SK-N-SH (cell line): ENCODE measurements around the gene MAPKAP1. TPM values are rescaled to one million over a fixed set of nuclear protein-coding genes. Genes with fewer than 3 reads are reported as not detected.

Source experiments
- CTCF ChIA-PET: fragments of 300-600, 350-600 bp; formaldehyde crosslinking; extraction: SDS; loops from one replicate; lab custom pipeline; 2021; lab: Yijun Ruan, JAX
- POLR2A ChIA-PET: fragments of 350-600 bp; sonication (Branson Sonifier 250); formaldehyde crosslinking; extraction: SDS; loops from one replicate; lab custom pipeline; 2020; ENCODE audit warnings: antibody characterized with exemption, inconsistent platforms; lab: Yijun Ruan, JAX
- DNase-seq: peaks from one replicate; pipeline ENCODE4 v3.0.0; 2012
- H2AFZ ChIP-seq: fragments of 200-600 bp; sonication (generic); 2 replicates; pipeline ENCODE4 v1.8.1; 2016; ENCODE audit warnings: antibody characterized with exemption, mild to moderate bottlenecking, low read depth
- H3F3A ChIP-seq: fragments of 200-600 bp; sonication (generic); replicated peaks from 2 replicates; pipeline ENCODE3; 2016; ENCODE audit warnings: antibody characterized with exemption, mild to moderate bottlenecking; ENCODE audit not compliant: insufficient read depth
- H3K27ac ChIP-seq, 2 experiments: fragments of 200-500 bp in 1 of 2; fragments of 200-600 bp in 1 of 2; sonication (Bioruptor generic) in 1 of 2; sonication (generic), shearing (Covaris generic) in 1 of 2; 2 replicates each; pipeline versions ENCODE4 v1.5.1 to v1.6.1; 2014 to 2016; ENCODE audit warnings: low read depth in 2 of 2, inconsistent platforms in 1 of 2, low read length in 1 of 2, mild to moderate bottlenecking in 1 of 2, mixed read lengths in 1 of 2
- H3K27me3 ChIP-seq: fragments of 200-600 bp; sonication (generic), shearing (Covaris generic); 2 replicates; pipeline ENCODE4 v1.6.1; 2016; ENCODE audit warnings: mixed run types; ENCODE audit not compliant: insufficient read depth
- H3K36me3 ChIP-seq, 2 experiments: fragments of 200-500 bp in 1 of 2; fragments of 200-600 bp in 1 of 2; sonication (Bioruptor generic) in 1 of 2; sonication (generic) in 1 of 2; replicated peaks in 1 of 2; 2 replicates each; pipeline versions ENCODE3 to v1.5.1; 2014 to 2016; ENCODE audit warnings: low read length in 1 of 2, mild to moderate bottlenecking in 1 of 2; ENCODE audit not compliant: insufficient read depth in 2 of 2, control insufficient read depth in 1 of 2
- H3K4me1 ChIP-seq, 2 experiments: fragments of 200-500 bp in 1 of 2; fragments of 200-600 bp in 1 of 2; sonication (Bioruptor generic) in 1 of 2; sonication (generic), shearing (Covaris generic) in 1 of 2; 2 replicates each; pipeline versions ENCODE4 v1.5.1 to v1.6.1; 2014 to 2016; ENCODE audit warnings: low read depth in 1 of 2, low read length in 1 of 2, mixed run types in 1 of 2; ENCODE audit not compliant: insufficient read depth in 2 of 2, control insufficient read depth in 1 of 2
- H3K4me2 ChIP-seq: fragments of 200-600 bp; sonication (generic), shearing (Covaris generic); 2 replicates; pipeline ENCODE4 v1.6.1; 2017; ENCODE audit warnings: mixed run types
- H3K4me3 ChIP-seq, 2 experiments: fragments of 200-500 bp in 1 of 2; fragments of 200-600 bp in 1 of 2; sonication (Bioruptor generic) in 1 of 2; sonication (generic), shearing (Covaris generic) in 1 of 2; 2 replicates each; pipeline versions ENCODE4 v1.5.1 to v1.8.1; 2014 to 2016; ENCODE audit warnings: low read depth in 2 of 2, inconsistent platforms in 1 of 2, low read length in 1 of 2, mild to moderate bottlenecking in 1 of 2, mixed read lengths in 1 of 2, moderate library complexity in 1 of 2
- H3K79me2 ChIP-seq: fragments of 200-600 bp; sonication (generic); 2 replicates; pipeline ENCODE4 v1.8.1; 2017; ENCODE audit warnings: mild to moderate bottlenecking; ENCODE audit not compliant: insufficient read depth
- H3K9ac ChIP-seq: fragments of 200-600 bp; sonication (generic); 2 replicates; pipeline ENCODE4 v1.6.1; 2017; ENCODE audit warnings: mixed run types
- H3K9me2 ChIP-seq: fragments of 200-600 bp; sonication (generic); 2 replicates; pipeline ENCODE4 v1.6.1; 2017; ENCODE audit warnings: mixed run types
- H3K9me3 ChIP-seq: fragments of 200-600 bp; sonication (generic); 2 replicates; pipeline ENCODE4 v1.6.1; 2017; ENCODE audit warnings: mixed run types, mild to moderate bottlenecking, moderate library complexity
- H4K20me1 ChIP-seq: fragments of 200-600 bp; sonication (generic); 2 replicates; pipeline ENCODE4 v1.6.1; 2017; ENCODE audit warnings: mild to moderate bottlenecking, mixed run types; ENCODE audit not compliant: insufficient read depth
- CTCF ChIP-seq: fragments of 200-600 bp; sonication (generic); IDR thresholded peaks from 2 replicates; pipeline ENCODE4 v1.6.1; 2017; ENCODE audit warnings: antibody characterized with exemption, mild to moderate bottlenecking, moderate library complexity
- ELF1 ChIP-seq: IDR thresholded peaks from 2 replicates; pipeline ENCODE4 v1.4.0; 2012
- EP300 ChIP-seq, 2 experiments: IDR thresholded peaks; 2 replicates each; pipeline versions ENCODE4 v1.4.0 to v1.6.1; 2012; ENCODE audit warnings: borderline replicate concordance in 1 of 2, low read depth in 1 of 2, low read length in 1 of 2
- FOXJ3 ChIP-seq: sonication (generic); formaldehyde crosslinking; IDR thresholded peaks from 2 replicates; pipeline ENCODE4 v1.5.1; 2020; ENCODE audit warnings: mild to moderate bottlenecking, missing genetic modification reagents
- GABPA ChIP-seq: IDR thresholded peaks from 2 replicates; pipeline ENCODE4 v1.4.0; 2012; ENCODE audit warnings: low read depth, mild to moderate bottlenecking
- GATA2 ChIP-seq: sonication (generic); formaldehyde crosslinking; IDR thresholded peaks from 2 replicates; pipeline ENCODE4 v1.5.0; 2020; ENCODE audit warnings: mild to moderate bottlenecking, missing genetic modification reagents
- MAX ChIP-seq: IDR thresholded peaks from 2 replicates; pipeline ENCODE4 v1.4.0; 2012; ENCODE audit warnings: low read depth
- MXI1 ChIP-seq: IDR thresholded peaks from 2 replicates; pipeline ENCODE4 v1.6.1; 2012; ENCODE audit warnings: mild to moderate bottlenecking, low read depth, low read length, improper control_type of control experiment
- NFIC ChIP-seq: IDR thresholded peaks from 2 replicates; pipeline ENCODE4 v1.4.0; 2012; ENCODE audit warnings: borderline replicate concordance
- PBX3 ChIP-seq: IDR thresholded peaks from 2 replicates; pipeline ENCODE4; 2012
- RAD21 ChIP-seq: IDR thresholded peaks from 2 replicates; pipeline ENCODE4 v1.6.1; 2012; ENCODE audit warnings: mild to moderate bottlenecking, low read length
- RCOR1 ChIP-seq: fragments of 150-350 bp; IDR thresholded peaks from 2 replicates; pipeline ENCODE4 v1.6.1; 2017; ENCODE audit warnings: antibody characterized with exemption, low read length
- SMC3 ChIP-seq: IDR thresholded peaks from 2 replicates; pipeline ENCODE4 v1.6.1; 2012; ENCODE audit warnings: low read depth, low read length, improper control_type of control experiment
- TAF1 ChIP-seq: IDR thresholded peaks from 2 replicates; pipeline ENCODE4 v1.6.1; 2012; ENCODE audit warnings: low read depth, mild to moderate bottlenecking, low read length, moderate library complexity, borderline replicate concordance
- USF2 ChIP-seq: fragments of 150-350 bp; IDR thresholded peaks from 2 replicates; pipeline ENCODE4 v1.6.1; 2017; ENCODE audit warnings: antibody characterized with exemption, low read length, low read depth, borderline replicate concordance
- YY1 ChIP-seq: IDR thresholded peaks from 2 replicates; pipeline ENCODE4 v1.4.0; 2012; ENCODE audit warnings: low read depth, mild to moderate bottlenecking
- WGBS: methylation state at CpG from one replicate; pipeline ENCODE4 v1.1.6; 2017; ENCODE audit warnings: low lambda C conversion rate; 5-methylcytosine and 5-hydroxymethylcytosine counted together
- polyA plus RNA-seq, 3 experiments: library from polyadenylated mRNA; depleted of rRNA; stranded (reverse); fragments of >200 nt; gene quantifications; 2 replicates each; pipeline ENCODE4 v1.2.3, GENCODE V29; 2012
- TF ChIP-seq, protein P1 (sequence below): IDR thresholded peaks from 2 replicates; pipeline ENCODE4 v1.6.1; 2012; ENCODE audit warnings: mild to moderate bottlenecking, low read depth, low read length, moderate library complexity
- TF ChIP-seq, protein P2 (sequence below): fragments of 150-350 bp; IDR thresholded peaks from 2 replicates; pipeline ENCODE4 v1.6.1; 2016; ENCODE audit warnings: mild to moderate bottlenecking, low read depth, low read length
- TF ChIP-seq, protein P3 (sequence below): IDR thresholded peaks from 2 replicates; pipeline ENCODE4 v1.4.0; 2012; ENCODE audit warnings: low read depth, borderline replicate concordance
- TF ChIP-seq, protein P4 (sequence below): IDR thresholded peaks from 2 replicates; pipeline ENCODE4 v1.4.0; 2012; ENCODE audit warnings: low read depth, borderline replicate concordance

The MAPKAP1 gene
- polyA plus RNA-seq, 1 of the 3 experiments (the other 2 are of a cell fraction), result 117 TPM

GRCh38 chr9:125635888-125636287 lies 71.1 kb downstream of the MAPKAP1 start:
- DNase-seq, result no peak
- ChIA-PET CTCF (interaction anchor here (1.4 to 2.2 kb wide), 3 partner anchors 16 to 77 kb away, joined by 3 to 12 read pairs (median 4); no protein-coding TSS in a partner anchor), POLR2A (interaction anchor here (0.6 kb wide), 2 partner anchors 71 to 382 kb away, joined by 3 to 7 read pairs; partner anchors contain the start of gene MAPKAP1)
- H3K9me3 ChIP-seq, result no peaks in the 10 kb centered on the region
- H3K79me2 ChIP-seq, result peaks cover 89% of the 10 kb centered on the region
- H3K4me1 ChIP-seq, result peaks cover 9 to 29% of the 10 kb centered on the region in 2 experiments; a peak in 3 of 4 replicates
- WGBS, result 94% methylated on average over 2 of the region's 2 CpGs
- H3K4me2 ChIP-seq, result no peak overlapping the region
- no peak overlapping the region for H3K9ac ChIP-seq
- H3K9me2 ChIP-seq, result no peaks in the 10 kb centered on the region
- no peaks in the 10 kb centered on the region for H3K27me3 ChIP-seq
- TF ChIP-seq CTCF (no peak), RCOR1 (no peak), EP300 (IDR thresholded peaks at IDR 0.05; ENCODE audit: borderline replicate concordance in 1 of 2, low read depth in 1 of 2, low read length in 1 of 2) (no peak), GABPA (no peak), FOXJ3 (CRISPR knock-in tag) (no peak), YY1 (no peak), GATA2 (CRISPR knock-in tag) (no peak), ELF1 (no peak), TAF1 (no peak), MAX (no peak), SMC3 (no peak), MXI1 (no peak), PBX3 (no peak), USF2 (no peak), NFIC (no peak), RAD21 (no peak)
- TF ChIP-seq, protein P1, sequence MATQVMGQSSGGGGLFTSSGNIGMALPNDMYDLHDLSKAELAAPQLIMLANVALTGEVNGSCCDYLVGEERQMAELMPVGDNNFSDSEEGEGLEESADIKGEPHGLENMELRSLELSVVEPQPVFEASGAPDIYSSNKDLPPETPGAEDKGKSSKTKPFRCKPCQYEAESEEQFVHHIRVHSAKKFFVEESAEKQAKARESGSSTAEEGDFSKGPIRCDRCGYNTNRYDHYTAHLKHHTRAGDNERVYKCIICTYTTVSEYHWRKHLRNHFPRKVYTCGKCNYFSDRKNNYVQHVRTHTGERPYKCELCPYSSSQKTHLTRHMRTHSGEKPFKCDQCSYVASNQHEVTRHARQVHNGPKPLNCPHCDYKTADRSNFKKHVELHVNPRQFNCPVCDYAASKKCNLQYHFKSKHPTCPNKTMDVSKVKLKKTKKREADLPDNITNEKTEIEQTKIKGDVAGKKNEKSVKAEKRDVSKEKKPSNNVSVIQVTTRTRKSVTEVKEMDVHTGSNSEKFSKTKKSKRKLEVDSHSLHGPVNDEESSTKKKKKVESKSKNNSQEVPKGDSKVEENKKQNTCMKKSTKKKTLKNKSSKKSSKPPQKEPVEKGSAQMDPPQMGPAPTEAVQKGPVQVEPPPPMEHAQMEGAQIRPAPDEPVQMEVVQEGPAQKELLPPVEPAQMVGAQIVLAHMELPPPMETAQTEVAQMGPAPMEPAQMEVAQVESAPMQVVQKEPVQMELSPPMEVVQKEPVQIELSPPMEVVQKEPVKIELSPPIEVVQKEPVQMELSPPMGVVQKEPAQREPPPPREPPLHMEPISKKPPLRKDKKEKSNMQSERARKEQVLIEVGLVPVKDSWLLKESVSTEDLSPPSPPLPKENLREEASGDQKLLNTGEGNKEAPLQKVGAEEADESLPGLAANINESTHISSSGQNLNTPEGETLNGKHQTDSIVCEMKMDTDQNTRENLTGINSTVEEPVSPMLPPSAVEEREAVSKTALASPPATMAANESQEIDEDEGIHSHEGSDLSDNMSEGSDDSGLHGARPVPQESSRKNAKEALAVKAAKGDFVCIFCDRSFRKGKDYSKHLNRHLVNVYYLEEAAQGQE, result no peak
- TF ChIP-seq, protein P2, sequence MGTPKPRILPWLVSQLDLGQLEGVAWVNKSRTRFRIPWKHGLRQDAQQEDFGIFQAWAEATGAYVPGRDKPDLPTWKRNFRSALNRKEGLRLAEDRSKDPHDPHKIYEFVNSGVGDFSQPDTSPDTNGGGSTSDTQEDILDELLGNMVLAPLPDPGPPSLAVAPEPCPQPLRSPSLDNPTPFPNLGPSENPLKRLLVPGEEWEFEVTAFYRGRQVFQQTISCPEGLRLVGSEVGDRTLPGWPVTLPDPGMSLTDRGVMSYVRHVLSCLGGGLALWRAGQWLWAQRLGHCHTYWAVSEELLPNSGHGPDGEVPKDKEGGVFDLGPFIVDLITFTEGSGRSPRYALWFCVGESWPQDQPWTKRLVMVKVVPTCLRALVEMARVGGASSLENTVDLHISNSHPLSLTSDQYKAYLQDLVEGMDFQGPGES, result no peak
- TF ChIP-seq, protein P3, sequence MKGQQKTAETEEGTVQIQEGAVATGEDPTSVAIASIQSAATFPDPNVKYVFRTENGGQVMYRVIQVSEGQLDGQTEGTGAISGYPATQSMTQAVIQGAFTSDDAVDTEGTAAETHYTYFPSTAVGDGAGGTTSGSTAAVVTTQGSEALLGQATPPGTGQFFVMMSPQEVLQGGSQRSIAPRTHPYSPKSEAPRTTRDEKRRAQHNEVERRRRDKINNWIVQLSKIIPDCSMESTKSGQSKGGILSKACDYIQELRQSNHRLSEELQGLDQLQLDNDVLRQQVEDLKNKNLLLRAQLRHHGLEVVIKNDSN, result no peak
- TF ChIP-seq, protein P4, sequence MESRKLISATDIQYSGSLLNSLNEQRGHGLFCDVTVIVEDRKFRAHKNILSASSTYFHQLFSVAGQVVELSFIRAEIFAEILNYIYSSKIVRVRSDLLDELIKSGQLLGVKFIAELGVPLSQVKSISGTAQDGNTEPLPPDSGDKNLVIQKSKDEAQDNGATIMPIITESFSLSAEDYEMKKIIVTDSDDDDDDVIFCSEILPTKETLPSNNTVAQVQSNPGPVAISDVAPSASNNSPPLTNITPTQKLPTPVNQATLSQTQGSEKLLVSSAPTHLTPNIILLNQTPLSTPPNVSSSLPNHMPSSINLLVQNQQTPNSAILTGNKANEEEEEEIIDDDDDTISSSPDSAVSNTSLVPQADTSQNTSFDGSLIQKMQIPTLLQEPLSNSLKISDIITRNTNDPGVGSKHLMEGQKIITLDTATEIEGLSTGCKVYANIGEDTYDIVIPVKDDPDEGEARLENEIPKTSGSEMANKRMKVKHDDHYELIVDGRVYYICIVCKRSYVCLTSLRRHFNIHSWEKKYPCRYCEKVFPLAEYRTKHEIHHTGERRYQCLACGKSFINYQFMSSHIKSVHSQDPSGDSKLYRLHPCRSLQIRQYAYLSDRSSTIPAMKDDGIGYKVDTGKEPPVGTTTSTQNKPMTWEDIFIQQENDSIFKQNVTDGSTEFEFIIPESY, result no peak
- H3F3A ChIP-seq, result peaks cover 21% of the 10 kb centered on the region
- no peak overlapping the region for H2AFZ ChIP-seq
- no peak overlapping the region for H3K27ac ChIP-seq
- no peak overlapping the region for H3K4me3 ChIP-seq
- H4K20me1 ChIP-seq, result peaks cover 25% of the 10 kb centered on the region
- H3K36me3 ChIP-seq, result no peaks in the 10 kb centered on the region
